Measurements from ENCODE around the gene SNTA1.
"Not testable (repeated sequence)": the region's sequence is repeated elsewhere in the genome, so short reads cannot be mapped to it uniquely, and the experiment has no call there.

The SNTA1 gene

GRCh38 chr20:33443512-33444239 lies at the start of gene SNTA1:
Gene SNTA1, minus strand, starts transcription at chr20:33443763. Its CDS starts 143 bp downstream, at chr20:33443620.
- DNase-seq (ENCODE audit: low read depth, low spot score) = peak; percentile 92

DNA sequence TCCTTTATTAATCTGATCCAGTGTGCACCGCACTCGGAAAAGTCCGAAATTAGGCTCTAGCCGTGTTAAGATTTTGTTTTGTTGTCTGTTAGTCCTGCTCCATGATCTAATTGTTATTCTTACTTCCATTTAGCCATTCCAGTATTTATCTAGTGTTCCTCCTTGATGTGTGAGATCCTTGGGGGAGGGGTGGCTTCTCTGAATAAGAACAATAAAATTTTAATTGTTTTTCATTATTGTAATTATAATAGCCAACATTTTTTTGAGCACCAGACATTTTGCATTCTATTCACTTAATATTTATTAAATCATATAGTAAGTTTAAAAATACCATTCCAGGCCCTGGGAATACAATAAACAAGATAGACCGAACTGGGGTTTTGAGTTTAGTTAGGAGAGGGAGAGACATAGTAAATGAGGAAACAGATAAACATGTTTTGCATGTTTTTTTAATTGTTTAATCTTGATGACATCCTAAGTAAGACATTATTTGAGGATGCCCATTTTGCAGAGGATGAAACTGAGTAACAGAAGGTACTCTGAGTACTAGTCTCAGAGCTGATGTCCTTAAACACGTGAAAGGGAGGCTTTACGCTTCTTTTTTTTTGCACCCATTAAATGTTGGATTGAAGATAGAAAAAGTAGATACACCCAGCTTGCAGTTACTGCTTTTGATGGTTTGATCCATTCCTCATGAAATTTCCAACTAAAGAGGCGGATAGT lies 47.5 kb upstream of the SNTA1 start:
- DNase-seq (ENCODE audit: low read depth, low spot score) = no peak

DNA sequence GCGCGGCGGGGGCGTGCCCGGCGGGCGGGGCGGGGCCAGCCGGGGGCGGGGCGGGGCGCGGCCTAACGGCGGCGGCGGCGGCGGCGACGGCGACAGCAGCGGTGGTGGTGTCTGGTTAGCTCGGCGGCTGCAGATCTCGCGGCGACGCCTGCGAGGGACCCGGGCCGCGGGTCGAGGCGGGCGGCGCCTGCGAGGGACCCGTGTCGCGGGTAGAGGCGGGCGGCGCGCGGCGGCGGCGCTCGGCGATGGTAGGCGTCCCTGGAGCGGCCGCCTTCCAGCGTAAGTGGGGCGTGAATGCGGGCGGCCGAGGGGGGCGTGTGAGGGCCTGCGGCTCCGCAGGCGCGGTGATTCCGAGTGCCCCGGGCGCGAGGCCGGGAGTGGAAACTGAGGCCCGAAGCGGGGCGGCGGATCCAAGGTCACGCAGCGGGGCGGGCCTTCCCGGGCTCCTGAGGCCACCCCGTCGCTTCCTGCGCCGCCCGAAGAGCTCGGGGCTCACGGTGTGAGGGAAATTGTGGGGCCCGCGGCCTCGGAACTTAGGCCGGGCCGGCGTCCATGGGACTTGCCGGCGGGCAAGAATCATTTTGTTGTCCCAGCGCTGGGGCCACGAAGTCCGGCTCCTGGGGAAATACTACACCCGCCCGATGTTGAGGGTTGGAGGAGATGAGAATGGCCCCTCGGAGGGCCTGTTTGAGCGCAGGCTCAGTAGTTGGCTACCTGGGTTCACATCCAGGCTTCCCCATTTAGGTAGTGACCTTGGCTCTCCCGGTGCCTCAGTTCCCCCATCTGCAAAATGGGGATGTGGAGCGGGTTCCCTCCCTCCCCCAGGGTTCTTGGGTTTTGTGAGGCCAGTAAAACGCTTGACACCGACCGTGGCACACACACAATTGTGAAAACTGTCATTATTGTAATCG lies 46.7 kb upstream of the SNTA1 start, which contains the start of gene CBFA2T2:
Gene CBFA2T2 (plus strand): TSS at position 74 of the 911 bp plus-strand sequence. CDS start 172 bp downstream, at position 246.
- DNase-seq (ENCODE audit: low read depth, low spot score) = peak; percentile 87

- peak; percentile 99 for DNase-seq (ENCODE audit: low read depth, low spot score)
These were observed 46.0 kb upstream of the SNTA1 start for GRCh38 chr20:33489495-33490022.

DNA sequence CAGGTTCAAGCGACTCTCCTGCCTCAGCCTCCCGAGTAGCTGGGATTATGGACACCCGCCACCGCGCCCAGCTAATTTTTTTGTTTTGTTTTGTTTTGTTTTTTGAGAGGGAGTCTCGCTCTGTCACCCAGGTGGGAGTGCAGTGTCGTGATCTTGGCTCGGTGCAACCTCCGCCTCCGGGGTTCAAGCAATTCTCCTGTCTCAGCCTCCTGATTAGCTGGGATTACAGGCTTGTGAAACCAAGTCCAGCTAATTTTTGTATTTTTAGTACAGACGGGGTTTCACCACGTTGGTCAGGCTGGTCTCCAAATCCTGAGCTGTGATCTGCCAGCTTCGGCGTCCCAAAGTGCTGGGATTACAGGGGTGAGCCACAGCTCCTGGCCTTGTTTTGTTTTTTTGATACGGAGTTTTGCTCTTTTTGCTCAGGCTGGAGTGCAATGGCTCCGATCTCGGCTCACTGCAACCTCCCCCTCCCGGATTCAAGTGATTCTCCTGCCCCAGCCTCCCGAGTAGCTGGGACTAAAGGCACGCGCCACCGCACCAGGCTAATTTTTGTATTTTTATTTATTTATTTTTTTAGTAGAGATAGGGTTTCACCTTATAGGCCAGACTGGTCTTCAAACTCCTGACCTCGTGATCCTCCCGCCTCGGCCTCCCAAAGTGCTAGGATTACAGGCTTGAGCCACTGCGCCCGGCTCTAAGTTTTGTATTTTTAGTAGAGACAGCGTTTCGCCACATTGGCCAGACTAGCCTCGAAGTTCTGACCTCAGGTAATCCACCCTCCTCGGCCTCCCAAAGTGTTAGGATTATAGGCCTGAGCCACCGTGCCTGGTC lies 45.3 kb upstream of the SNTA1 start:
- not testable (repeated sequence) for DNase-seq (ENCODE audit: low read depth, low spot score)

DNA sequence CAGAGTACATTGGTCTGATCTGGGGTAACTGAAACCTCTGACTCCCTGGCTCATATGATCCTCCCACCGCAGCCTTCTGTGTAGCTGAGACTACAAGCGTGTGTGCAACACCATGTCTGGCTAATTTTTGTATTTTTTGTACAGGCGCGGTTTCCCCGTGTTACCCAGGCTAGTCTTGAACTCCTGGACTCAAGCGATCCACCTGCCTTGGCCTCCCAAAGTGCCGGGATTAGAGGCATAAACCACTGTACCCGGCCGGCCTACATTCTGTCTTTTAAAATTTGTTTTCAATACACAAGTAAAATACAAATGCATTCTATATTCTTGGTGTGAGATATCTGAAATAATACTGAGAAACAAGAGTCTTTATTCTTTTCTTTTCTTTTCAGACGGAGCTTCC lies 44.6 kb upstream of the SNTA1 start:
- no peak for DNase-seq (ENCODE audit: low read depth, low spot score)

DNA sequence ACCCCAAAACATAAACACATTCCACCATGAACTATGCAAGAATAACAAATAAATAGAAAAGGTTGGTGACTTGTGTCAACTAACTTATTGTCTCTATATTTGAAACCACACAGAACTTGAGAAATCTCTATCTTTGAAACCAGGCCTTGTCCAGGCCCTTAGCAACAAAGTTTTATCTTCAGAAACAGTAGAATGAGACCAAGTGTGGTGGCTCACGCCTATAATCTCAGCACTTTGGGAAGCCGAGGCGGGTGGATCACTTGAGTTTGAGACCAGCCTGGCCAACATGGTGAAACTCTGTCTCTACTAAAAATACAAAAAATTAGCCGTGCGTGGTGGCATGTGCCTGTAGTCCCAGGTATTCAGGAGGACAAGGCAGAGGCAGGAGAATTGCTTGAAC lies 39.6 kb upstream of the SNTA1 start:
- not testable (repeated sequence) for DNase-seq (ENCODE audit: low read depth, low spot score)

- no peak for DNase-seq (ENCODE audit: low read depth, low spot score)
These were observed 39.0 kb upstream of the SNTA1 start for GRCh38 chr20:33482581-33482980.

- no peak for DNase-seq (ENCODE audit: low read depth, low spot score)
These were observed 37.9 kb upstream of the SNTA1 start for GRCh38 chr20:33481431-33481941.

- no peak for DNase-seq (ENCODE audit: low read depth, low spot score)
These were observed 36.5 kb upstream of the SNTA1 start for GRCh38 chr20:33480048-33480447.

- DNase-seq (ENCODE audit: low read depth, low spot score) = no peak
These were observed 34.0 kb upstream of the SNTA1 start for GRCh38 chr20:33477386-33478234.

DNA sequence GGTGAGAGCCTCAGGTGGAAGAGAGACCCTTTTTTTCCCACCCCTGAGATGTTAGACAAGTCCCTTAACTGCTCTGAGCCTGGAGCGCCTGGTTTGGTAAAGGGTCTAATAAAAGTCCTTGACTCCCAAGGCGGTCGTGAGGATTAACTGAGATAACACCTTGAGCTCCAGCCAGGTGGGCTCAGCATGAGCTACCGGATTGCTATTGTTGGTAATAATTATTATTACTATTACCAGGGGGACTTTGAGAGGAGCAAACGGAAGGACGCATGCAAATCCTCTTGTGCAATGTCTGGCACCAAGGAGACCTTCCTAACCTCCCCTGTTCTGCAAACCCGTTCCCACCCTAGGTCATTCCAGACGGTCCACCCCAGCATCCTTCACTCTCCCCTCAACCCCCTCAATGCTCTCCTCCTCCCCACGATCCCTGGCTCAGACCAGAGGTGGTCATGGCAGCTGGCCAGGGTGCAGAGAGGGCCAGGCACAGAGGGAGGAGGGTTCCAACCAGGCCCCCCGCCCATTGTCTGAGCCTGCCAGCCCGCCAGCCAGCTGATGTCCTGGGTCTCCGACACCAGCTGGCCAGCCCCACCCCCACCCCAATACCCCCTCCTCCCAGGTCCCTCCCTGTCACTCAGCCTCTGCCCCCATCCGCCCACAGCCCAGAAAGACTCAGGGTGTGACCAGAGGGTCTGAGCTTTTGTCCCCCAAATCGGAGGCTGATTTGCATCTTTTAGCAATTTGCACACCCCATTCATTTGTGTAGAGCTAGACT lies 32.0 kb upstream of the SNTA1 start:
- no peak for DNase-seq (ENCODE audit: low read depth, low spot score)

DNA sequence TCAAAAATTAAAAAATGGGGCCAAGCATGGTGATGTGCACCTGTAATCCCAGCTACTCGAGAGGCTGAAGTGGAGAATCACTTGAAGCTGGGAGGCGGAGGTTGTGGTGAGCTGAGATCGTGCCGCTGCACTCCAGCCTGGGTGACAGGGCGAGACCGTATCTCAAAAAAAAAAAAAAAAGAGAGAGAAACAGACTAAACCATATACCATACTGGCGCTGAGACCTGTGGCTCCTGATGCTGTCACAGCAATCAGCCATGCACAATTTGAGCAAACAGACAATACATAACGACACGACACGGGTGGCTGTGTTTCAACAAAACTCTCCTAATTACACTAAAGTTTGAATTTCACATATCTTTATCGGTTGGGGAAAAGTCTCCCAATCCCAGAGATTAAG lies 31.4 kb upstream of the SNTA1 start:
- DNase-seq (ENCODE audit: low read depth, low spot score) = no peak

DNA sequence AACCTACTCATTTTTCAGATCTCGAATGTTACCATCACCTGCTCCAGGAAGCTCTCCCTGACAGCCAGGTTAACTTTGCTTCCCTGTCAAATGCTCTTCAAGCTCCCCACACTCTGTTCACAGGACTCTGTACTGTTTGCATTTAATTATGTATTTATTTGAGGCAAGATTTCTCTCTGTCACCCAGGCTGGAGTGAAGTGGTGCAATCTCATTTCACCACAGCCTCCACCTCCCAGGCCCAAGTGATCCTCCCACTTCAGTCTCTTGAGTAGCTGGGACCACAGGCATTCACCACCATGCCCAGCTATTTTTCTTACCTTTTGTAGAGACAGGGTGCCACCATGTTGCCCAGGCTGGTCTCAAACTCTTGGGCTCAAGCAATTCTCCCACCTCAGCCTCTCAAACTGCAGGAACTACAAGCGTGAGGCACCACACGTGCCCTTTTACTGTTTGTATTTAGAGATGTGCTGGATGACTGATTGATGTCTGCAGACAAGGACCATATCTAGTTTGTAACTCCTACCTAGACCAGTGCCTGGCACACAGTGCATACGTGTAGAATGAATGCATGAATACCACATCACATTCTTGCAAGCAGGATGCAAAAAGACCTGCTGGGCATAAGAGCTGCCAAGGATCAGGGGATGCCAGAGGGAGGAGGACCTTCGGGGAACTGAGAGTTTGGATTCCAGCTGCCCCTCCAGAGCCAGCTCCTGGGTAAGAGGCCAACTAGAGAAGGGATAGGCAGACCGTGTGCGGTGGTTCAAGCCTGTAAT lies 30.7 kb upstream of the SNTA1 start:
- DNase-seq (ENCODE audit: low read depth, low spot score) = no peak

GRCh38 chr20:33472868-33473435 lies 29.4 kb upstream of the SNTA1 start:
- no peak for DNase-seq (ENCODE audit: low read depth, low spot score)

DNA sequence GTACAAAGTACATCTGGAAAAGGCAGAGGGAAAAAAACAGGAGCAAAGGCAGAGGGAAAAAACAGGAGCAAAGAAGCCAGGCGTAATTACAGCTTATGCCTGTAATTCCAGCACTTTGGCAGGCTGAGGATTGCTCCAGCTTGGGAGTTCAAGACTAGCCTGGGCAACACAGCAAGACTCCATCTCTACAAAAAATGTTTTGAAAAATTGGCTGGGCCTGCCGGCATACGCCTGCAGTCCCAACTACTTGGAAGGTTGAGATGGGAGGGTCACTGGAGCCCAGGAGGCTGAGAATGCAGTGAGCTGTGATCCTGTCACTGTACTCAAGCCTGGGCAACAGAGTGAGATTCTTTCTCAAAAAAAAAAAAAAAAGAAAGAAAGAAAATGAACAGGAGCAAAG lies 27.3 kb upstream of the SNTA1 start:
- DNase-seq (ENCODE audit: low read depth, low spot score) = no peak

GRCh38 chr20:33470457-33470856 lies 26.9 kb upstream of the SNTA1 start:
- no peak for DNase-seq (ENCODE audit: low read depth, low spot score)

GRCh38 chr20:33466303-33466646 lies 22.7 kb upstream of the SNTA1 start:
- DNase-seq (ENCODE audit: low read depth, low spot score) = no peak
